DOHH2 (cell line): ENCODE data around the gene MICAL2.

Source experiments
- EZH2phosphoT487 ChIP-seq: fragments of 200-600 bp; sonication (generic); IDR thresholded peaks from 2 replicates; pipeline ENCODE4 v1.6.1; 2017; ENCODE audit warnings: borderline replicate concordance, mild to moderate bottlenecking, antibody characterized with exemption, low read length, moderate library complexity, mixed read lengths
- TF ChIP-seq, protein P1 (sequence below): fragments of 200-600 bp; sonication (generic); IDR thresholded peaks from one replicate; pipeline ENCODE4 v1.5.1; 2014; ENCODE audit warnings: antibody characterized with exemption, mild to moderate bottlenecking, low read depth, low read length; ENCODE audit not compliant: poor library complexity, severe bottlenecking

DNA sequence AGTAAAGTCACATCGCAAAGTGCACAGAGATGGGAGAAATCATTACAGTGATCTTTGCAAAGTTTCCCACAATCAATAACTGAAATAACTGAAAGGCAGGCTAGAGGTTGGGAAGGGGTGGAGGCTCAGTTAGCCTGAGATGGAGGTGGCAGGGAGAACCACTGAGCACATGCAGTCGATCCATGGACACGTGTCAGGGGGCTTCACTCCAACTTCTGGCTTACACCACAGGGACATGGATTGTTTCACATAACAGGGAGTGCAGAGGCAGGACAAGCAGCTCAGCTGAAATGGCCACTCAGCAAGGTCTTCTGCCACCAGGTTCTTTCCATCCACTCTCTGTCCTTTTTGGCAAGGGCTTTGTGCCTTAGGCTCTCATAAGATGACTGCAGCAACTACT lies 35.1 kb upstream of the MICAL2 start:
- TF ChIP-seq, protein P1, sequence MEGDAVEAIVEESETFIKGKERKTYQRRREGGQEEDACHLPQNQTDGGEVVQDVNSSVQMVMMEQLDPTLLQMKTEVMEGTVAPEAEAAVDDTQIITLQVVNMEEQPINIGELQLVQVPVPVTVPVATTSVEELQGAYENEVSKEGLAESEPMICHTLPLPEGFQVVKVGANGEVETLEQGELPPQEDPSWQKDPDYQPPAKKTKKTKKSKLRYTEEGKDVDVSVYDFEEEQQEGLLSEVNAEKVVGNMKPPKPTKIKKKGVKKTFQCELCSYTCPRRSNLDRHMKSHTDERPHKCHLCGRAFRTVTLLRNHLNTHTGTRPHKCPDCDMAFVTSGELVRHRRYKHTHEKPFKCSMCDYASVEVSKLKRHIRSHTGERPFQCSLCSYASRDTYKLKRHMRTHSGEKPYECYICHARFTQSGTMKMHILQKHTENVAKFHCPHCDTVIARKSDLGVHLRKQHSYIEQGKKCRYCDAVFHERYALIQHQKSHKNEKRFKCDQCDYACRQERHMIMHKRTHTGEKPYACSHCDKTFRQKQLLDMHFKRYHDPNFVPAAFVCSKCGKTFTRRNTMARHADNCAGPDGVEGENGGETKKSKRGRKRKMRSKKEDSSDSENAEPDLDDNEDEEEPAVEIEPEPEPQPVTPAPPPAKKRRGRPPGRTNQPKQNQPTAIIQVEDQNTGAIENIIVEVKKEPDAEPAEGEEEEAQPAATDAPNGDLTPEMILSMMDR, result no peak
- TF ChIP-seq EZH2phosphoT487, result no peak
